Stimulated activated CD4-positive, alpha-beta T cell treated with anti-CD3 and anti-CD28 coated beads, Interleukin-1b, Interleukin-23, amount 100 ng/mL, for 48 hours (primary cell): ENCODE measurements around the gene CLDND2.

ENCODE experiments used
- DNase-seq: peaks from one replicate; pipeline ENCODE4 v3.0.0-alpha.2; 2020

CLDND2 gene

GRCh38 chr19:51327066-51328001 lies 41.5 kb downstream of the CLDND2 start:
- DNase-seq, result peak; percentile 78

GRCh38 chr19:51326216-51327065 lies 42.4 kb downstream of the CLDND2 start:
- DNase-seq, result no peak

DNA sequence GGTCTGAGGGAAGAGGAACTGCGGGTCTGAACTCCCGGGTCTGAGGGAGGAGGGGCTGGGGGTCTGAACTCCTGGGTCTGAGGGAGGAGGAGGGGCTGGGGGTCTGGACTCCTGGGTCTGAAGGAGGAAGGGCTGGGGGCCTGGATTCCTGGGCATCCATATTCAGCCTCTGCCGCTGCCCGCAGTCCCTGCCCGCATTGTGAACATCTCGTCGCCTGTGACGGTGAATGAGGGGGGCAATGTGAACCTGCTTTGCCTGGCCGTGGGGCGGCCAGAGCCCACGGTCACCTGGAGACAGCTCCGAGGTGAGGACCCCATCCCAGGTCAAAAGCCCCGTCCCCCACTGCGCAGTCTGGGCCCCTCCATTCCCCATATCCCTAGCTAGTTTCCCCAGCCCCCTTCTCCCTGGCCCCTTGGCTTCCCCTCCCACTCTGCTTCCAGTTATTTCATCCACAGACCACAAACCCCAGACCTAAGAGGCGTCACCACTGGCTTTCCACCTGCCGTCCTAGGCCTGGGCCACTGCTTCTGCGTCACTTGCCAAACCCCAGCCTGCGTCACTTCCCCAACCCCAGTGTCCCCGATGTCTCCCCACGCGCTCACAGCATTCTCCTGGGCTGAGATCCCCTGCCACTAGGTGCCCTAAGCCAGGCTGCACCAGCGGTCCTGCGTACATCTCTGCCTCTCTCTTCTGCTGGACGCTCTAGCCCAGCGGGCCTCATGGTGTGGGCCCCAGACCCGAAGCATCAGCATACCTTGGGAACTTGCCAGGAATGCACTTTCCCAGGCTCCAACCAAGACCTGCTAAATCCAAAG lies 43.4 kb downstream of the CLDND2 start:
- peak; percentile 32 for DNase-seq

- no peak for DNase-seq
Observed at GRCh38 chr19:51324167-51324481, 44.7 kb downstream of the CLDND2 start.

DNA sequence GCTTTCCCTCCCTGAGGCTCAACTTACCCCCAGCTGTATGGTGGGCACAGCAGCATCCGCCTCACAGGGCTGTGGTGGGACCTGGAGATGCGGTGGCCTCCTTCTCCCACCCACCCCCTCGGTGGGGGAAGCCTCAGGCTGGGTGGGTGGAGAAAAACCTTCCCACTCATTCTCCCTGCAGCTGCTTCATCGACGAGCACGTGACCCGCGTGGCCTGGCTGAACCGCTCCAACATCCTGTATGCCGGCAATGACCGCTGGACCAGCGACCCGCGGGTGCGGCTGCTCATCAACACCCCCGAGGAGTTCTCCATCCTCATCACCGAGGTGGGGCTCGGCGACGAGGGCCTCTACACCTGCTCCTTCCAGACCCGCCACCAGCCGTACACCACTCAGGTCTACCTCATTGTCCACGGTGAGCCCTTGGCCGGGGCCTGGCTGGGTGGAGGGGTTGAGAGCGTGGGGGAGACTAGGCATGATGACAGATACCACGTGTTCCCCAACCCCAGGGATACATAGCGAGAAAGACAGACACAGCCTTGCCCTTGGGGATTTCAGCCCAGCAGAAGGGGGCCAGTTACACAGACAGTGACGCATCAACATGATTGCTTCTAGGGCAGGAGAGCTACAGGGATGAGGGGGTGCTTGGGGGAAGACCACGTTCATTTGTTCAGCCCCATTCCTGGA lies 45.2 kb downstream of the CLDND2 start:
- DNase-seq, result no peak

GRCh38 chr19:51321799-51322198 lies 47.0 kb downstream of the CLDND2 start:
- no peak for DNase-seq

DNA sequence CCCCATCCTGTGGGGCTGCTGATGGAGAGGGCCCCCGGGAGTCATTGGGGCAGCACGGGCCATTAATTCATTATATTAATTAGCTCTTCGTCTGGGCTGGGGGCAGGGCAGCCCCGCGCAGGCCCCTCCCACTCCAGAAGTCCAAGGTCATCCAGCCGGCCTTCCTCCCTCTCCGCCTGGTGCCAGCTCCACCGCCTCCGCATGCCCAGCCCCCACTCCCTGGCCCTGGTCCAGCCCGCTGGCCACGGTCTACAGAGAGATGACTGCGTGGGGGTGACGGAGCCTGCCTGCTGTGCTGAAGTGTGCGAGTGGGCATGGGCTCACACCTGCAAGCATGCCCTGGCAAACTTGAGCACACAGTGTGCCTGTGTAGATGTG lies 48.5 kb downstream of the CLDND2 start:
- no peak for DNase-seq

DNA sequence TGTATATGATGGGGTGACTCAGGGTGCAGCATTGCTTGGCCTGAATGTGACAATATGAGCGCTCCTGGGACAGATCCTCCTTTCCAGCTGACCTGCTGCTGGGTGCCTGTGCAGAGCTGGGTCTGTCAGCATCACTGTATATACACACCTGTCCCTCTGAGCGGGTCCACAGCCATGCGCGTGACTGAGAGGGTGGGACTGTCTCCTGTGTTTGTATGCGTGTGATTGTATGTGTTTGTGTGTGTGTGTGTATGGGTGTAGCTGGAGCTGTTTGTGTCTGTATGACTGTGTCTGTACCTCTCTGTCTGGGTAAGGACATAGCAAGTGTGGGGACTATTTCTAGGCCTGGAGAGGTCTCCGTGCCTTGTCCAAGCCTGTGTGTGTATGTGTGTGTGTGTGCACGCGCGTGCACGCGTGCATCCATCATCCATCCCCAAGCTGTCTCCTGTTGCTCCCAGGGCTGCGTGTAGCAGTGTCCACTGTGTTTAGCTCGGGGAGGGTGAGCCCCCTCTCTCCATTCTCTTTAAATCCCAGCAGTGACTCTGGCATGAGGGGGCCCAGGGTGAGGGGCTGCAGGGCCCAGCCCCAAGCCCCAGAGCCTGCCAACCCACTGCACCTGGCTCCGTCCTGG lies 49.0 kb downstream of the CLDND2 start:
- no peak for DNase-seq

DNA sequence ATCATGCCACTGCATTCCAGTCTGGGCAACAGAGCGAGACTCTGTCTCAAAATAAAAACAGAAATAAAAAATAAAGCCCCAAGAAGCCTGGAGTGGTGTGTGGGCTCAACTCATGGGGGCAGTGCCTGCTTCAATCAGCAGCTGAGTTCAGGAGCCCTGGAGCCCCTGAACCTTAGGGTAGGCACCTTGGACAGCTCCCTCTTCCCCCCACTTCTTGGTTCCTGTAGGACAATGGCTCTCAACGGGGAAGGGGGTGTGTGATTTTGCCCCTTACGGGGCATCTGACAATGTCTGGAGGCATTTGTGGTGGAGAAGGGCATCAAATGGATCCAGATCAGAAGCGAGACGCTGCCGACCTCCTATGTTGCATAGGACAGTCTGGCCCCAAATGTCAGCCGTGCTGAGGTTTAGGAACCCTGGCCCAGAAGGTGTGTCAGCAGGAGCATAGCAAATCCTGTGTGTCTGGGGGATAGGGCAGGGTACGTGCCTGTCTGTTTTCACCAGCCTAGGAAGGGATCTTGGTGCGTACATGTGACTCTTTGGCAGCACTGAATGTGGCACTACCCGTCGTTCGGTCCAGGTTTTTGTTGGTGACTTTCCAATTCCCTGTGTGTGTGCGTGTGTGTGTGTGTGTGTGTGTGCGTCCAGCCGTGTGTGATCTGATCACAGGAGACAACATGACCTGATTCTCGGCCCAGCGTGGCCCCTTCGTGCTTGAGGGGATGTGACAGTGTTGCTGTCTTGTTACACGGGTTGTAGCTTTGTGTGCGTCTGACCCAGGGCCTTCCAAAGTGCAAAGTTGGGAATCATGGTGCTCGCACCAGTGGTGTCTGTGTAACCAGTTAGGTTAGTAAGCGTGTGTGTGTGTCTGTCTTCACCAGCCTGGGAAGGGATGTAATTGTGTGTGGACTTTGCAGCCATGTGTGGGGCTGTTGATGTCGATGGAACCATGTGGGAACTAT lies 49.8 kb downstream of the CLDND2 start:
- no peak for DNase-seq

GRCh38 chr19:51317968-51318367 lies 50.8 kb downstream of the CLDND2 start:
- no peak for DNase-seq

DNA sequence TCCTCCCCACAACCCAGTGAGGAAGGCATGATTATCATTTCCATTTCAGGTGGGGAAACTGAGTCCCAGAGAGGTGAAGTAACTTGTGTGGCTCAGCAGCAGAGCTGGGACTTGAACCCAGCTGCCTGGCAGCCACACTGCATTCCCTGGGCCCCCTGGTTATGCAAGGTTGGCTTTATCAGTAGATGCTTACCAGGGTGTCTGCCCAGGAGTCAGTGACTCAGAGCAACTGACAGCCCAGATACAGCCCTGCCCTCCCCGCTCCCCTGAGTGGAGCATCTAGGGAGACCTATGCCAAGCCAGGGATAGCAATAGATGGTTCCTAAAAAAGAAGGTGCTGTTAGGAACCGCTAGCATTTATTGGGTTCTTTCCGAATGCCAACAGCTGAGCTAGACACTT lies 51.4 kb downstream of the CLDND2 start:
- no peak for DNase-seq
